Activated CD4-positive, alpha-beta T cell treated with anti-CD3 and anti-CD28 coated beads, Interleukin-2, amount 10 ng/mL, durations not matched to agents 24 days and 14 days (primary cell): ENCODE measurements around the gene SYCP2L. TPM values are rescaled to one million over a fixed set of nuclear protein-coding genes. Genes with fewer than 3 reads are reported as not detected.
"Not testable (repeated sequence)": the region's sequence is repeated elsewhere in the genome, so short reads cannot be mapped to it uniquely, and the experiment has no call there.

Experiments
- DNase-seq: peaks from one replicate; pipeline ENCODE4 v3.0.0; 2022
- H3K27ac Mint-ChIP-seq: one replicate; pipeline ENCODE4 v1.8.0; 2022; ENCODE audit warnings: mild to moderate bottlenecking, mixed read lengths
- H3K27me3 Mint-ChIP-seq: one replicate; pipeline ENCODE4 v1.8.0; 2022; ENCODE audit warnings: mixed read lengths
- H3K36me3 Mint-ChIP-seq: one replicate; pipeline ENCODE4 v1.8.0; 2022; ENCODE audit warnings: low read depth, mild to moderate bottlenecking, mixed read lengths
- H3K4me1 Mint-ChIP-seq: one replicate; pipeline ENCODE4 v1.8.0; 2021; ENCODE audit warnings: mixed read lengths
- H3K4me3 Mint-ChIP-seq: one replicate; pipeline ENCODE4 v1.8.0; 2022; ENCODE audit warnings: mild to moderate bottlenecking, moderate library complexity, mixed read lengths
- H3K9me3 Mint-ChIP-seq: one replicate; pipeline ENCODE4 v1.8.0; 2021; ENCODE audit warnings: mixed read lengths
- intact Hi-C: fragments of 100-400 bp; cut with micrococcal nuclease; formaldehyde crosslinking; loops from one replicate; pipeline ENCODE4 v1.15.1; 2023
- total RNA-seq: library from RNA; stranded (reverse); gene quantifications from 2 replicates; pipeline ENCODE4 v1.2.3, GENCODE V29; 2022

The SYCP2L gene
- total RNA-seq, 1 donor from 2014 or later, result not detected

- intact Hi-C loops, result no loop called here
- Mint-ChIP-seq H3K27me3 (no peaks in the 10 kb centered on the region), H3K4me1 (no peaks in the 10 kb centered on the region), H3K27ac (no peak overlapping the region), H3K36me3 (no peaks in the 10 kb centered on the region), H3K9me3 (no peaks in the 10 kb centered on the region), H3K4me3 (no peak overlapping the region)
- no peak for DNase-seq
Measured at GRCh38 chr6:10862361-10862760, 24.5 kb upstream of the SYCP2L start.

DNA sequence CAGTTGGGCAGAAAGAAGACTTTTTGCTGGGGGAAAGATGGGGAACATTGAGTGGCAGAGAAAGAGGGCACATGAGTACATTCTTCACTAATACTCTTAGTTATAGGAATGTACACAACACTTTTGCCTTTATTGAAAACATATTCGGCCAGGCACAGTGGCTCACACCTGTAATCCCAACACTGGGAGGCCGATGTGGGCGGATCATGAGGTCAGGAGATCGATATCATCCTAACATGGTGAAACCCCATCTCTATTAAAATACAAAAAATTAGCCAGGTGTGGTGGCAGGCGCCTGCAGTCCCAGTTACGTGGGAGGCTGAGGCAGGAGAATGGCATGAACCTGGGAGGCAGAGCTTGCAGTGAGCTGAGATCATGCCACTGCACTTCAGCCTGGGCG is 23.8 kb upstream of the SYCP2L start:
- H3K4me3 Mint-ChIP-seq, intact Hi-C loops, H3K27ac Mint-ChIP-seq, H3K9me3 Mint-ChIP-seq, H3K4me1 Mint-ChIP-seq, H3K27me3 Mint-ChIP-seq, DNase-seq, H3K36me3 Mint-ChIP-seq: not testable (repeated sequence)

DNA sequence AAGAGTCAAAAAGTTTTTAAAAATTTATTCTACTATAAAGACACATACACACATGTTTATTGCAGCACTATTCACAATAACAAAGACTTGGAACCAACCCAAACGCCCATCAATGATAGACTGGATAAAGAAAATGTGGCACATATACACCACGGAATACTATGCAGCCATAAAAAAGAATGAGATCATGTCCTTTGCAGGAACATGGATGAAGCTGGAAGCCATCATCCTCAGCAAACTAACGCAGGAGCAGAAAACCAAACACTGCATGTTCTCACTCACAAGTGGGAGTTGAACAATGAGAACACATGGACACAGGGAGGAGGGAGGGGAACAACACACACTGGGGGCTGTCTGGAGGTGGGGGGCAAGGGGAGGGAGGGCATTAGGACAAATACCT is 20.1 kb upstream of the SYCP2L start:
- H3K27ac Mint-ChIP-seq, H3K27me3 Mint-ChIP-seq, H3K4me3 Mint-ChIP-seq, H3K9me3 Mint-ChIP-seq, H3K4me1 Mint-ChIP-seq, H3K36me3 Mint-ChIP-seq, DNase-seq, intact Hi-C loops: not testable (repeated sequence)

GRCh38 chr6:10867952-10868351 is 18.9 kb upstream of the SYCP2L start:
- Mint-ChIP-seq H3K36me3 (no peaks in the 10 kb centered on the region), H3K27ac (no peak overlapping the region), H3K4me3 (no peak overlapping the region), H3K27me3 (peaks cover 3% of the 10 kb centered on the region), H3K9me3 (peaks cover 4% of the 10 kb centered on the region), H3K4me1 (no peaks in the 10 kb centered on the region)
- intact Hi-C loops, result no loop called here
- DNase-seq, result no peak

DNA sequence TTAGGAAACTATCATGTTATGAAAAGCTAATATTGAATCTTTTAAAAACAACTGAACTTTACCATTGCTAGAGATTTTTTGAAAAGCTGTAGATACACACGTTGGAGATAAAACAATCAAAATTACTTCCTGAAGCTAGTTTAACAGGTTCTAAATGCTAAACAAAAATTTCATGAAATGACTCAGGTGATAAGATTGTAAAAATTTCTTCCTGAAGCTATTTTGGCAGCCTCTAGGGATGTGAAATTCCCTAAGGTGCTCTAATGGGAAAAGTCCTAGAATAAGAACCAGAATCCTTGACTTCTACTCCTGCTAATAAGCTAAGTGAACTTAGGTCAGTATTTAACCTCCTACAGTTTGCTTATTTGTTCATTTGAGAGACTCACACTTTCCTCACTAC is 13.5 kb upstream of the SYCP2L start:
- Mint-ChIP-seq H3K4me1 (no peaks in the 10 kb centered on the region), H3K9me3 (peaks cover 2% of the 10 kb centered on the region), H3K27ac (no peak overlapping the region), H3K4me3 (no peak overlapping the region), H3K36me3 (no peaks in the 10 kb centered on the region), H3K27me3 (peaks cover 8% of the 10 kb centered on the region)
- intact Hi-C loops, result no loop called here
- no peak for DNase-seq

- Mint-ChIP-seq H3K27me3 (peaks cover 13% of the 10 kb centered on the region), H3K4me1 (no peaks in the 10 kb centered on the region), H3K4me3 (no peak overlapping the region), H3K36me3 (no peaks in the 10 kb centered on the region), H3K27ac (no peak overlapping the region), H3K9me3 (no peaks in the 10 kb centered on the region)
- DNase-seq, result no peak
- intact Hi-C loops, result no loop called here
Measured at GRCh38 chr6:10874207-10874606, 12.6 kb upstream of the SYCP2L start.

DNA sequence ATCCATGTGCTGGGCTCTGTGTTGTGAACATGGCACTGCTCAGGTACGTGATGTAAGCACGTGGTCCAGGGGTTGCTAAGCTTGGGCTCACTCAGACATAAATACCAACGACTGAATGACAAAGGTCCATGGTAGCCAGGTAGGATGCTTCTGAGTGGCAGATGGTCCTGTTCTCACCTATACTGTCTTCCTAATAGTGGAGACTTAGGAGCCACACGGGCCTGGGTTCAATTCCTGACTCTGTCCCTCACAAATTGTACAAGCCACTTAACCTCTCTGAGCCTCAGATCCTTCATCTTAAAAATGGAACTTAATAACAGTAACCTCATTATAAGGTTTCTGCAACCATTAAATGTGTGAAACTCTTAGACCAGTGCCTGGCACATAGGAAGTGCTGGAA is 11.8 kb upstream of the SYCP2L start:
- Mint-ChIP-seq H3K4me3 (no peak overlapping the region), H3K9me3 (no peaks in the 10 kb centered on the region), H3K27me3 (peaks cover 18% of the 10 kb centered on the region), H3K4me1 (no peaks in the 10 kb centered on the region), H3K36me3 (no peaks in the 10 kb centered on the region), H3K27ac (no peak overlapping the region)
- no peak for DNase-seq
- intact Hi-C loops, result no loop called here

DNA sequence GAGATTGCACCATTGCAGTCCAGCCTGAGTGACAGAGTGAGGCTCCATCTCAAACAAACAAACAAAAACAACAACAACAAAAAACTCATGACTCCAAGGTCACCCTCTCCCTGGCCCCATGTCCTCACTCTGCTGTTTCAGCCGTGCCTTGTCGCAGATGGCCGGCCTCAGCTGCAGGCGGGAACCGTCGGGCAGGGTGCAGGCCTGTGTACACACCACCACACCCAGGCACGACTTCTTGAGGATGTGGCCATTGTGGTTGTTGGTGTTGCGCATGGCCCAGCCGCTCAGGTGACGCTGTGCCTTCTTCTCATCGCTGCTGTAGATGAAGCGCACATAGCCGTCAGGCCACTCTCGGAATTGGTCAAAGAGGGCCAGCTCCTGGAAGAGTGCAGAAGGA is 9.8 kb upstream of the SYCP2L start:
- Mint-ChIP-seq H3K9me3 (no peaks in the 10 kb centered on the region), H3K4me3 (no peak overlapping the region), H3K4me1 (no peaks in the 10 kb centered on the region), H3K27me3 (peaks cover 38% of the 10 kb centered on the region), H3K36me3 (no peaks in the 10 kb centered on the region), H3K27ac (no peak overlapping the region)
- DNase-seq, result no peak
- intact Hi-C loops, result no loop called here

- intact Hi-C loops, result no loop called here
- H3K27me3 Mint-ChIP-seq, result peaks cover 44% of the 10 kb centered on the region
- H3K27ac Mint-ChIP-seq, result no peak overlapping the region
Measured at GRCh38 chr6:10877871-10878270, 9.0 kb upstream of the SYCP2L start.

GRCh38 chr6:10880366-10880765 is 6.5 kb upstream of the SYCP2L start:
- intact Hi-C loops, result loop anchor here (5.0 to 10.0 kb wide), 3 partner anchors 164 to 496 kb away; partner anchors contain the start of gene ELOVL2
- Mint-ChIP-seq H3K36me3 (peaks cover 2% of the 10 kb centered on the region), H3K4me3 (no peak overlapping the region), H3K9me3 (no peaks in the 10 kb centered on the region), H3K27me3 (peaks cover 57% of the 10 kb centered on the region), H3K27ac (no peak overlapping the region), H3K4me1 (no peaks in the 10 kb centered on the region)
- no peak for DNase-seq

More at GRCh38 chr6:10877871-10878270, 9.0 kb upstream of the SYCP2L start:
- H3K4me3 Mint-ChIP-seq, result no peak overlapping the region
- no peak for DNase-seq
- H3K4me1 Mint-ChIP-seq, result no peaks in the 10 kb centered on the region
- H3K9me3 Mint-ChIP-seq, result no peaks in the 10 kb centered on the region
- peaks cover 2% of the 10 kb centered on the region for H3K36me3 Mint-ChIP-seq

GRCh38 chr6:10882253-10882630 is 4.6 kb upstream of the SYCP2L start:
- not testable (repeated sequence) for H3K36me3 Mint-ChIP-seq, H3K4me1 Mint-ChIP-seq, H3K9me3 Mint-ChIP-seq, H3K27ac Mint-ChIP-seq, DNase-seq, H3K4me3 Mint-ChIP-seq
- peaks cover 74% of the 10 kb centered on the region for H3K27me3 Mint-ChIP-seq
- intact Hi-C loops, result loop anchor here (5.0 to 10.0 kb wide), 3 partner anchors 163 to 497 kb away; partner anchors contain the start of gene ELOVL2

- Mint-ChIP-seq H3K36me3 (peaks cover 2% of the 10 kb centered on the region), H3K27me3 (peaks cover 77% of the 10 kb centered on the region), H3K27ac (no peak overlapping the region), H3K4me1 (peaks cover 3% of the 10 kb centered on the region), H3K9me3 (peaks cover 2% of the 10 kb centered on the region), H3K4me3 (no peak overlapping the region)
- intact Hi-C loops, result loop anchor here (5.0 to 10.0 kb wide), 3 partner anchors 162 to 498 kb away; partner anchors contain the start of gene ELOVL2
- DNase-seq, result no peak
Measured at GRCh38 chr6:10882657-10883171, 4.1 kb upstream of the SYCP2L start.

- Mint-ChIP-seq H3K27ac (no peak overlapping the region), H3K9me3 (peaks cover 7% of the 10 kb centered on the region), H3K4me3 (no peak overlapping the region), H3K4me1 (peaks cover 4% of the 10 kb centered on the region), H3K36me3 (peaks cover 2% of the 10 kb centered on the region), H3K27me3 (peaks cover 80% of the 10 kb centered on the region)
- DNase-seq, result no peak
- intact Hi-C loops, result loop anchor here (5.0 to 10.0 kb wide), 3 partner anchors 161 to 499 kb away; partner anchors contain the start of gene ELOVL2
Measured at GRCh38 chr6:10883312-10884244, 3.3 kb upstream of the SYCP2L start.

- no peak overlapping the region for H3K4me3 Mint-ChIP-seq
Measured at GRCh38 chr6:10884245-10884972, 2.4 kb upstream of the SYCP2L start.

More at GRCh38 chr6:10884245-10884972, 2.4 kb upstream of the SYCP2L start:
- Mint-ChIP-seq H3K36me3 (peaks cover 2% of the 10 kb centered on the region), H3K27ac (no peak overlapping the region), H3K9me3 (peaks cover 7% of the 10 kb centered on the region), H3K4me1 (peaks cover 4% of the 10 kb centered on the region), H3K27me3 (peaks cover 82% of the 10 kb centered on the region)
- no peak for DNase-seq
- intact Hi-C loops, result loop anchor here (5.0 to 10.0 kb wide), 3 partner anchors 160 to 500 kb away; partner anchors contain the start of gene ELOVL2
